K562 (cell line): ENCODE measurements around the gene RFC2. TPM values are rescaled to one million over a fixed set of nuclear protein-coding genes. Genes with fewer than 3 reads are reported as not detected.

Source experiments
- ETV6 ChIP-seq, 3 experiments: fragments of 150-350 bp in 1 of 3; sonication (generic) in 1 of 3; formaldehyde crosslinking in 1 of 3; IDR thresholded peaks; 2 replicates each; pipeline versions ENCODE4 v1.6.1 to v1.8.0; 2014 to 2022; ENCODE audit warnings: borderline replicate concordance in 2 of 3, low read depth in 2 of 3, antibody characterized with exemption in 1 of 3, low read length in 1 of 3, mild to moderate bottlenecking in 1 of 3, missing genetic modification reagents in 1 of 3
- FOXA1 ChIP-seq: fragments of 450-650 bp; IDR thresholded peaks from 2 replicates; pipeline ENCODE4 v1.6.1; 2016; ENCODE audit warnings: mild to moderate bottlenecking, borderline replicate concordance
- HOXB6 ChIP-seq: fragments of 250-450 bp; sonication (Bioruptor Pico); IDR thresholded peaks from 2 replicates; pipeline ENCODE4 v1.5.1; 2022; ENCODE audit warnings: mild to moderate bottlenecking, borderline replicate concordance
- HSF4 ChIP-seq: fragments of 250-450 bp; sonication (Bioruptor Pico); IDR thresholded peaks from 2 replicates; pipeline ENCODE4 v2.1.2; 2022; ENCODE audit warnings: mild to moderate bottlenecking, moderate library complexity, borderline replicate concordance
- MAZ ChIP-seq, 2 experiments: fragments of 450-650 bp in 1 of 2; sonication (generic) in 1 of 2; formaldehyde crosslinking; IDR thresholded peaks in 1 of 2; conservative IDR thresholded peaks in 1 of 2; 2 replicates each; pipeline versions ENCODE4 v1.4.0 to v1.5.0; 2020; ENCODE audit warnings: mild to moderate bottlenecking in 1 of 2, missing genetic modification reagents in 1 of 2
- MTA2 ChIP-seq: fragments of 450-650 bp; IDR thresholded peaks from 2 replicates; pipeline ENCODE4 v1.6.1; 2016; ENCODE audit warnings: low read depth
- NCOA6 ChIP-seq: fragments of 450-650 bp; IDR thresholded peaks from 2 replicates; pipeline ENCODE4 v1.6.1; 2017; ENCODE audit warnings: mild to moderate bottlenecking
- SPI1 ChIP-seq: IDR thresholded peaks from 2 replicates; pipeline ENCODE4 v1.6.1; 2011; ENCODE audit warnings: low read depth, low read length, control low read depth, borderline replicate concordance
- SRF ChIP-seq, 2 experiments: fragments of 250-450, 450-650 bp in 1 of 2; sonication (Bioruptor Pico) in 1 of 2; sonication (generic) in 1 of 2; formaldehyde crosslinking; IDR thresholded peaks; 2 replicates each; pipeline versions ENCODE4 v1.5.0 to v1.5.1; 2020 to 2022; ENCODE audit warnings: mild to moderate bottlenecking in 1 of 2, missing genetic modification reagents in 1 of 2
- TAF9B ChIP-seq: fragments of 450-650 bp; IDR thresholded peaks from 2 replicates; pipeline ENCODE4 v1.6.1; 2018; ENCODE audit warnings: mild to moderate bottlenecking; ENCODE audit not compliant: partially characterized antibody
- TCF7L2 ChIP-seq: fragments of 150-350 bp; IDR thresholded peaks from 2 replicates; pipeline ENCODE4 v1.6.1; 2016; ENCODE audit warnings: low read depth, mild to moderate bottlenecking, low read length, moderate library complexity
- ZFP36 ChIP-seq: fragments of 150-350 bp; IDR thresholded peaks from 2 replicates; pipeline ENCODE4 v1.6.1; 2018; ENCODE audit warnings: low read length, low read depth; ENCODE audit not compliant: partially characterized antibody
- ZNF12 ChIP-seq: sonication (generic); formaldehyde crosslinking; IDR thresholded peaks from 2 replicates; pipeline ENCODE4 v1.4.0; 2020; ENCODE audit warnings: mild to moderate bottlenecking, missing genetic modification reagents
- ZNF239 ChIP-seq: fragments of 250-450 bp; sonication (Bioruptor Pico); IDR thresholded peaks from 2 replicates; pipeline ENCODE4 v1.4.0; 2020; ENCODE audit warnings: mild to moderate bottlenecking
- polyA plus RNA-seq, 8 experiments: library from polyadenylated mRNA; depleted of rRNA in 4 of 8; stranded (reverse) in 5 of 8; unstranded in 3 of 8; fragments of >200 nt; fragmentation: Nextera tagmentation in 2 of 8; fragmentation: Illumina TruSeq in 1 of 8; extraction: Ambion mirVana in 2 of 8; extraction: Trizol in 1 of 8; gene quantifications; 2 replicates each; pipeline versions ENCODE4 v1.2.1 to v1.2.3, GENCODE V29; 2011 to 2014; ENCODE audit warnings: inconsistent platforms in 1 of 8, missing spikeins in 1 of 8
- total RNA-seq, 7 experiments: library from RNA; depleted of rRNA in 6 of 7; stranded (reverse); fragments of >200 nt in 6 of 7; fragmentation: Illumina TruSeq in 2 of 7; extraction: Trizol in 2 of 7; gene quantifications; 2 replicates each; pipeline versions ENCODE4 v1.2.1 to v1.2.3, GENCODE V29; 2011 to 2021; ENCODE audit warnings: low replicate concordance in 1 of 7
- TF ChIP-seq, protein P1 (sequence below), 3 experiments: fragments of 200-800 bp in 1 of 3; fragments of 250-450 bp in 1 of 3; fragments of 450-650 bp in 1 of 3; sonication (Bioruptor Pico) in 1 of 3; sonication (Bioruptor generic) in 1 of 3; formaldehyde crosslinking in 1 of 3; IDR thresholded peaks; 2 replicates each; pipeline versions ENCODE4 v1.6.1 to v1.8.0; 2016 to 2022; ENCODE audit warnings: mild to moderate bottlenecking in 2 of 3, missing genetic modification characterization in 2 of 3, missing compliant biosample characterization in 1 of 3, moderate library complexity in 1 of 3
- TF ChIP-seq, protein P2 (sequence below): fragments of 450-650 bp; formaldehyde crosslinking; IDR thresholded peaks from 2 replicates; pipeline ENCODE4 v1.4.0; 2022; ENCODE audit warnings: mild to moderate bottlenecking, moderate library complexity
- TF ChIP-seq, protein P3 (sequence below), 2 experiments: IDR thresholded peaks; 2 replicates each; pipeline ENCODE4 v1.6.1; 2011; ENCODE audit warnings: borderline replicate concordance in 1 of 2, control low read depth in 1 of 2, low read depth in 1 of 2, low read length in 1 of 2, mild to moderate bottlenecking in 1 of 2, mixed read lengths in 1 of 2, moderate library complexity in 1 of 2; ENCODE audit not compliant: insufficient read depth in 1 of 2, insufficient read length in 1 of 2, poor library complexity in 1 of 2, severe bottlenecking in 1 of 2; ENCODE audit errors: extremely low read depth in 1 of 2
- TF ChIP-seq, protein P4 (sequence below): fragments of 450-650 bp; IDR thresholded peaks from 2 replicates; pipeline ENCODE4 v1.6.1; 2016; ENCODE audit warnings: missing biosample characterization, missing genetic modification characterization
- TF ChIP-seq, protein P5 (sequence below): fragments of 250-450 bp; sonication (Bioruptor Pico); IDR thresholded peaks from 2 replicates; pipeline ENCODE4 v1.9.0; 2021; ENCODE audit warnings: mild to moderate bottlenecking

RFC2 gene
- total and polyA plus RNA-seq, 9 of the 15 experiments (the other 6 are each of a cell fraction or from before 2014, with no cell fraction given): 32.5 to 161 (median 102) TPM

DNA sequence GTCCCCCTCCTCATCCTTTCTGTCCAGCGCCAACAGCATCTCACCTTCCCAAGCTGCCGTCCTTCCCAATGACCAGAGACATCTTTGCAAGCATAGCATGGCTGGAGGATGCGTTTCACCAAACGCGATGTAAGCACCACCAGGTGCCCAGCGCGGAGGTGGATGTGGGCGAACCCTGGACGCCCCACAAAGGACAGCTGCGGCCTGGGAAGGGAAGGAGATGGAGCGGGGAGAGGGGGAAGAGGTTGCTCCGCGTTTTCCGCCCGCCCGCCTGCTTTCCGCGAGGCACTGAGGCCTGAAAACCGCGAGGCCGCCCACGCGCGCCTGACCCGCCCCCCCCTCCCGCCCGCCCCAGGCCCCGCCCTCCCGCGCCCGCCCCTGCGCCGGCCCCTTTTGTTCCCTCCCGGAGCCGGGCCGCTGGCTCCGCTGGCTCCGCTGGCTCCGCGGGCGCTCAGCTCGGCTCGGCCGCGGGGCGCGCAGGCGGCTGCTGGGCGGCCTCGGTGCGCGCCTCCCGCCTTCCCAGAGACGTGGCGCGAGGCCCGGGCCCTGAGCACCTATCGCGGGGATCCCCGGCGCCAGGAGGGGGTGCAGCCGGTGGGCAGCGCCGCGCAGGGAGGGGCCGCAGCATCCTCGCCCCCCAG, 34.9 kb upstream of the RFC2 start, which contains the start of gene CLIP2 (continued):
- TF ChIP-seq, protein P1, sequence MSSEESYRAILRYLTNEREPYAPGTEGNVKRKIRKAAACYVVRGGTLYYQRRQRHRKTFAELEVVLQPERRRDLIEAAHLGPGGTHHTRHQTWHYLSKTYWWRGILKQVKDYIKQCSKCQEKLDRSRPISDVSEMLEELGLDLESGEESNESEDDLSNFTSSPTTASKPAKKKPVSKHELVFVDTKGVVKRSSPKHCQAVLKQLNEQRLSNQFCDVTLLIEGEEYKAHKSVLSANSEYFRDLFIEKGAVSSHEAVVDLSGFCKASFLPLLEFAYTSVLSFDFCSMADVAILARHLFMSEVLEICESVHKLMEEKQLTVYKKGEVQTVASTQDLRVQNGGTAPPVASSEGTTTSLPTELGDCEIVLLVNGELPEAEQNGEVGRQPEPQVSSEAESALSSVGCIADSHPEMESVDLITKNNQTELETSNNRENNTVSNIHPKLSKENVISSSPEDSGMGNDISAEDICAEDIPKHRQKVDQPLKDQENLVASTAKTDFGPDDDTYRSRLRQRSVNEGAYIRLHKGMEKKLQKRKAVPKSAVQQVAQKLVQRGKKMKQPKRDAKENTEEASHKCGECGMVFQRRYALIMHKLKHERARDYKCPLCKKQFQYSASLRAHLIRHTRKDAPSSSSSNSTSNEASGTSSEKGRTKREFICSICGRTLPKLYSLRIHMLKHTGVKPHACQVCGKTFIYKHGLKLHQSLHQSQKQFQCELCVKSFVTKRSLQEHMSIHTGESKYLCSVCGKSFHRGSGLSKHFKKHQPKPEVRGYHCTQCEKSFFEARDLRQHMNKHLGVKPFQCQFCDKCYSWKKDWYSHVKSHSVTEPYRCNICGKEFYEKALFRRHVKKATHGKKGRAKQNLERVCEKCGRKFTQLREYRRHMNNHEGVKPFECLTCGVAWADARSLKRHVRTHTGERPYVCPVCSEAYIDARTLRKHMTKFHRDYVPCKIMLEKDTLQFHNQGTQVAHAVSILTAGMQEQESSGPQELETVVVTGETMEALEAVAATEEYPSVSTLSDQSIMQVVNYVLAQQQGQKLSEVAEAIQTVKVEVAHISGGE (CRISPR knock-in tag; IDR thresholded peaks at IDR 0.05): peak in 1 of 3 experiments; percentile 50; a peak in 2 of 6 replicates
- TF ChIP-seq SPI1 (no peak), ETV6 (IDR thresholded peaks at IDR 0.05; ENCODE audit: borderline replicate concordance in 1 of 2, low read depth in 2 of 2, low read length in 1 of 2) (no peak), ETV6 (CRISPR knock-in tag; IDR thresholded peaks at IDR 0.05; ENCODE audit: borderline replicate concordance) (no peak), ZFP36 (peak; percentile 3), HSF4 (no peak), TAF9B (no peak), NCOA6 (no peak), FOXA1 (no peak), SRF (CRISPR knock-in tag; IDR thresholded peaks at IDR 0.05) (0 out of 4 replicates have a peak, but pooled peaks of 1 of the 2 experiments have one; percentile 36), HOXB6 (CRISPR knock-in tag) (no peak), TCF7L2 (no peak), ZNF12 (CRISPR knock-in tag) (no peak), MTA2 (no peak), MAZ (CRISPR knock-in tag; conservative IDR thresholded peaks at IDR 0.05 in 1 of 2, IDR thresholded peaks at IDR 0.05 in 1 of 2) (peak; percentile 28 to 66; a peak in 2 of 4 replicates), ZNF239 (CRISPR knock-in tag) (no peak)
- TF ChIP-seq, protein P2, sequence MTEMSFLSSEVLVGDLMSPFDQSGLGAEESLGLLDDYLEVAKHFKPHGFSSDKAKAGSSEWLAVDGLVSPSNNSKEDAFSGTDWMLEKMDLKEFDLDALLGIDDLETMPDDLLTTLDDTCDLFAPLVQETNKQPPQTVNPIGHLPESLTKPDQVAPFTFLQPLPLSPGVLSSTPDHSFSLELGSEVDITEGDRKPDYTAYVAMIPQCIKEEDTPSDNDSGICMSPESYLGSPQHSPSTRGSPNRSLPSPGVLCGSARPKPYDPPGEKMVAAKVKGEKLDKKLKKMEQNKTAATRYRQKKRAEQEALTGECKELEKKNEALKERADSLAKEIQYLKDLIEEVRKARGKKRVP (CRISPR knock-in tag): 0 out of 2 replicates have a peak, but pooled peaks have one; percentile 28
- TF ChIP-seq, protein P3, sequence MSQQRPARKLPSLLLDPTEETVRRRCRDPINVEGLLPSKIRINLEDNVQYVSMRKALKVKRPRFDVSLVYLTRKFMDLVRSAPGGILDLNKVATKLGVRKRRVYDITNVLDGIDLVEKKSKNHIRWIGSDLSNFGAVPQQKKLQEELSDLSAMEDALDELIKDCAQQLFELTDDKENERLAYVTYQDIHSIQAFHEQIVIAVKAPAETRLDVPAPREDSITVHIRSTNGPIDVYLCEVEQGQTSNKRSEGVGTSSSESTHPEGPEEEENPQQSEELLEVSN (IDR thresholded peaks at IDR 0.05; ENCODE audit: borderline replicate concordance in 1 of 2, extremely low read depth in 1 of 2, insufficient read depth in 1 of 2, insufficient read length in 1 of 2, low read depth in 1 of 2, low read length in 1 of 2, poor library complexity in 1 of 2, severe bottlenecking in 1 of 2): peak; percentile 88 to 99
- TF ChIP-seq, protein P4, sequence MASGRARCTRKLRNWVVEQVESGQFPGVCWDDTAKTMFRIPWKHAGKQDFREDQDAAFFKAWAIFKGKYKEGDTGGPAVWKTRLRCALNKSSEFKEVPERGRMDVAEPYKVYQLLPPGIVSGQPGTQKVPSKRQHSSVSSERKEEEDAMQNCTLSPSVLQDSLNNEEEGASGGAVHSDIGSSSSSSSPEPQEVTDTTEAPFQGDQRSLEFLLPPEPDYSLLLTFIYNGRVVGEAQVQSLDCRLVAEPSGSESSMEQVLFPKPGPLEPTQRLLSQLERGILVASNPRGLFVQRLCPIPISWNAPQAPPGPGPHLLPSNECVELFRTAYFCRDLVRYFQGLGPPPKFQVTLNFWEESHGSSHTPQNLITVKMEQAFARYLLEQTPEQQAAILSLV (tag): no peak
- TF ChIP-seq, protein P5, sequence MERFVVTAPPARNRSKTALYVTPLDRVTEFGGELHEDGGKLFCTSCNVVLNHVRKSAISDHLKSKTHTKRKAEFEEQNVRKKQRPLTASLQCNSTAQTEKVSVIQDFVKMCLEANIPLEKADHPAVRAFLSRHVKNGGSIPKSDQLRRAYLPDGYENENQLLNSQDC (CRISPR knock-in tag): no peak
